Keratinocyte (primary cell): ENCODE data around the gene IL6R.

Experiments used
- EZH2 ChIP-seq: IDR thresholded peaks from one replicate; pipeline ENCODE4 v1.6.1; 2012; ENCODE audit warnings: inconsistent platforms, mild to moderate bottlenecking, low read length, moderate library complexity
- TF ChIP-seq, protein P1 (sequence below), 3 experiments: IDR thresholded peaks in 1 of 3; conservative IDR thresholded peaks in 1 of 3; optimal IDR thresholded peaks in 1 of 3; 2 replicates in 2 of 3; 3 replicates in 1 of 3; pipeline versions ENCODE3 to v1.5.1; 2011; ENCODE audit warnings: low read length in 3 of 3, mild to moderate bottlenecking in 3 of 3, moderate library complexity in 2 of 3, control low read depth in 1 of 3, inconsistent platforms in 1 of 3; ENCODE audit not compliant: insufficient read depth in 2 of 3; ENCODE audit errors: extremely low read depth in 1 of 3

DNA sequence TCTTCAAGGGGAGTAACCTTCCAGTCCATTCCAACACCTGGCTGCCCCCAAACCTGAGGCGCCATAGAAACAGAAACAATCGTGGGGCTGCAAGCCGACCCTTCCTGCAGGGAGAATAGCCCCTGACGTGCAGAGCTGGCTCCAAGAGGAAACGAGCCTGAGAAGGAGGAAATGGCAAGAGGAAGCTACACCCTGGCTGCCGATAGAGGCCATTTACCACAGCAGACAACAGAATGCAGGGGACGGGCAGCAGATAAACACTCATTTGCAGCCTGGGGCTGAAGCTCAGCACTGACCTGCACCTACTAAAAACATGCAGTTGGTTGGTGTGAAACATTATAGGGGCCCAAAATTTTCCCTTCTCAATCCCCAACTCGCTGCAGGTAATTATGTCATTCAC, 88.1 kb downstream of the IL6R start:
- TF ChIP-seq, protein P1, sequence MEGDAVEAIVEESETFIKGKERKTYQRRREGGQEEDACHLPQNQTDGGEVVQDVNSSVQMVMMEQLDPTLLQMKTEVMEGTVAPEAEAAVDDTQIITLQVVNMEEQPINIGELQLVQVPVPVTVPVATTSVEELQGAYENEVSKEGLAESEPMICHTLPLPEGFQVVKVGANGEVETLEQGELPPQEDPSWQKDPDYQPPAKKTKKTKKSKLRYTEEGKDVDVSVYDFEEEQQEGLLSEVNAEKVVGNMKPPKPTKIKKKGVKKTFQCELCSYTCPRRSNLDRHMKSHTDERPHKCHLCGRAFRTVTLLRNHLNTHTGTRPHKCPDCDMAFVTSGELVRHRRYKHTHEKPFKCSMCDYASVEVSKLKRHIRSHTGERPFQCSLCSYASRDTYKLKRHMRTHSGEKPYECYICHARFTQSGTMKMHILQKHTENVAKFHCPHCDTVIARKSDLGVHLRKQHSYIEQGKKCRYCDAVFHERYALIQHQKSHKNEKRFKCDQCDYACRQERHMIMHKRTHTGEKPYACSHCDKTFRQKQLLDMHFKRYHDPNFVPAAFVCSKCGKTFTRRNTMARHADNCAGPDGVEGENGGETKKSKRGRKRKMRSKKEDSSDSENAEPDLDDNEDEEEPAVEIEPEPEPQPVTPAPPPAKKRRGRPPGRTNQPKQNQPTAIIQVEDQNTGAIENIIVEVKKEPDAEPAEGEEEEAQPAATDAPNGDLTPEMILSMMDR (optimal IDR thresholded peaks at IDR 0.05 in 1 of 3, IDR thresholded peaks at IDR 0.05 in 1 of 3, conservative IDR thresholded peaks at IDR 0.05 in 1 of 3; ENCODE audit: extremely low read depth in 1 of 3, insufficient read depth in 2 of 3, low read length in 3 of 3), result no peak
- TF ChIP-seq EZH2, result no peak
